ENCODE measurements around the gene PCDH9.
"Not testable (repeated sequence)": the region's sequence is repeated elsewhere in the genome, so short reads cannot be mapped to it uniquely, and the experiment has no call there.

PCDH9 gene

GRCh38 chr13:66663711-66664110 lies 566.4 kb downstream of the PCDH9 start:
- no peak for DNase-seq (ENCODE audit: low read depth, low spot score)
- no peak overlapping the region for H3K4me3 ChIP-seq (ENCODE audit: low read length)

- no peak overlapping the region for H3K4me3 ChIP-seq (ENCODE audit: low read length)
- DNase-seq (ENCODE audit: low read depth, low spot score): no peak
Observed at GRCh38 chr13:66663206-66663605, 566.9 kb downstream of the PCDH9 start.

GRCh38 chr13:66661336-66661735 lies 568.8 kb downstream of the PCDH9 start:
- no peak for DNase-seq (ENCODE audit: low read depth, low spot score)
- H3K4me3 ChIP-seq (ENCODE audit: low read length): no peak overlapping the region

GRCh38 chr13:66660468-66660813 lies 569.7 kb downstream of the PCDH9 start:
- DNase-seq (ENCODE audit: low read depth, low spot score): no peak
- no peak overlapping the region for H3K4me3 ChIP-seq (ENCODE audit: low read length)

GRCh38 chr13:66659701-66660467 lies 570.3 kb downstream of the PCDH9 start:
- no peak overlapping the region for H3K4me3 ChIP-seq (ENCODE audit: low read length)
- DNase-seq (ENCODE audit: low read depth, low spot score): no peak

- no peak overlapping the region for H3K4me3 ChIP-seq (ENCODE audit: low read length)
- DNase-seq (ENCODE audit: low read depth, low spot score): no peak
Observed at GRCh38 chr13:66659286-66659685, 570.9 kb downstream of the PCDH9 start.

- DNase-seq (ENCODE audit: low read depth, low spot score): no peak
- H3K4me3 ChIP-seq (ENCODE audit: low read length): no peak overlapping the region
Observed at GRCh38 chr13:66657165-66657881, 572.8 kb downstream of the PCDH9 start.

GRCh38 chr13:66655847-66656454 lies 574.2 kb downstream of the PCDH9 start:
- no peak for DNase-seq (ENCODE audit: low read depth, low spot score)
- no peak overlapping the region for H3K4me3 ChIP-seq (ENCODE audit: low read length)

- DNase-seq (ENCODE audit: low read depth, low spot score): no peak
- no peak overlapping the region for H3K4me3 ChIP-seq (ENCODE audit: low read length)
Observed at GRCh38 chr13:66644855-66645460, 585.2 kb downstream of the PCDH9 start.

GRCh38 chr13:66640231-66640630 lies 589.9 kb downstream of the PCDH9 start:
- H3K4me3 ChIP-seq (ENCODE audit: low read length): no peak overlapping the region
- no peak for DNase-seq (ENCODE audit: low read depth, low spot score)

GRCh38 chr13:66639044-66639443 lies 591.1 kb downstream of the PCDH9 start:
- DNase-seq (ENCODE audit: low read depth, low spot score): no peak
- H3K4me3 ChIP-seq (ENCODE audit: low read length): no peak overlapping the region

- DNase-seq (ENCODE audit: low read depth, low spot score): no peak
- no peak overlapping the region for H3K4me3 ChIP-seq (ENCODE audit: low read length)
Observed at GRCh38 chr13:66635526-66635925, 594.6 kb downstream of the PCDH9 start.

- no peak overlapping the region for H3K4me3 ChIP-seq (ENCODE audit: low read length)
- DNase-seq (ENCODE audit: low read depth, low spot score): no peak
Observed at GRCh38 chr13:66634384-66634783, 595.8 kb downstream of the PCDH9 start.

GRCh38 chr13:66627512-66627911 lies 602.6 kb downstream of the PCDH9 start:
- DNase-seq (ENCODE audit: low read depth, low spot score): no peak
- no peak overlapping the region for H3K4me3 ChIP-seq (ENCODE audit: low read length)

- no peak overlapping the region for H3K4me3 ChIP-seq (ENCODE audit: low read length)
- DNase-seq (ENCODE audit: low read depth, low spot score): no peak
Observed at GRCh38 chr13:66624302-66624701, 605.8 kb downstream of the PCDH9 start.

GRCh38 chr13:66623129-66623820 lies 606.9 kb downstream of the PCDH9 start:
- H3K4me3 ChIP-seq (ENCODE audit: low read length): no peak overlapping the region
- no peak for DNase-seq (ENCODE audit: low read depth, low spot score)

- DNase-seq (ENCODE audit: low read depth, low spot score); H3K4me3 ChIP-seq (ENCODE audit: low read length): not testable (repeated sequence)
Observed at GRCh38 chr13:66621906-66622447, 608.2 kb downstream of the PCDH9 start.

GRCh38 chr13:66618702-66619101 lies 611.4 kb downstream of the PCDH9 start:
- DNase-seq (ENCODE audit: low read depth, low spot score): no peak
- H3K4me3 ChIP-seq (ENCODE audit: low read length): no peak overlapping the region

- DNase-seq (ENCODE audit: low read depth, low spot score): no peak
- H3K4me3 ChIP-seq (ENCODE audit: low read length): no peak overlapping the region
Observed at GRCh38 chr13:66617786-66618185, 612.4 kb downstream of the PCDH9 start.

All from Jurkat, Clone E6-1 (cell line).